WI38 (cell line): ENCODE results near the gene SLX9.

Experiments
- H3K4me3 ChIP-seq: 2 replicates; pipeline ENCODE4 v1.5.1; 2011; ENCODE audit warnings: low read depth, mild to moderate bottlenecking, control low read depth, low read length
- TF ChIP-seq, protein P1 (sequence below): IDR thresholded peaks from 2 replicates; pipeline ENCODE4 v1.5.1; 2012; ENCODE audit warnings: low read depth, mild to moderate bottlenecking, control low read depth, low read length

Gene SLX9

GRCh38 chr21:44948426-44949120 is 8.7 kb downstream of the SLX9 start:
- TF ChIP-seq, protein P1, sequence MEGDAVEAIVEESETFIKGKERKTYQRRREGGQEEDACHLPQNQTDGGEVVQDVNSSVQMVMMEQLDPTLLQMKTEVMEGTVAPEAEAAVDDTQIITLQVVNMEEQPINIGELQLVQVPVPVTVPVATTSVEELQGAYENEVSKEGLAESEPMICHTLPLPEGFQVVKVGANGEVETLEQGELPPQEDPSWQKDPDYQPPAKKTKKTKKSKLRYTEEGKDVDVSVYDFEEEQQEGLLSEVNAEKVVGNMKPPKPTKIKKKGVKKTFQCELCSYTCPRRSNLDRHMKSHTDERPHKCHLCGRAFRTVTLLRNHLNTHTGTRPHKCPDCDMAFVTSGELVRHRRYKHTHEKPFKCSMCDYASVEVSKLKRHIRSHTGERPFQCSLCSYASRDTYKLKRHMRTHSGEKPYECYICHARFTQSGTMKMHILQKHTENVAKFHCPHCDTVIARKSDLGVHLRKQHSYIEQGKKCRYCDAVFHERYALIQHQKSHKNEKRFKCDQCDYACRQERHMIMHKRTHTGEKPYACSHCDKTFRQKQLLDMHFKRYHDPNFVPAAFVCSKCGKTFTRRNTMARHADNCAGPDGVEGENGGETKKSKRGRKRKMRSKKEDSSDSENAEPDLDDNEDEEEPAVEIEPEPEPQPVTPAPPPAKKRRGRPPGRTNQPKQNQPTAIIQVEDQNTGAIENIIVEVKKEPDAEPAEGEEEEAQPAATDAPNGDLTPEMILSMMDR, result no peak
- no peak overlapping the region for H3K4me3 ChIP-seq

- H3K4me3 ChIP-seq, result no peak overlapping the region
These were observed 9.4 kb downstream of the SLX9 start for GRCh38 chr21:44949161-44949778.

DNA sequence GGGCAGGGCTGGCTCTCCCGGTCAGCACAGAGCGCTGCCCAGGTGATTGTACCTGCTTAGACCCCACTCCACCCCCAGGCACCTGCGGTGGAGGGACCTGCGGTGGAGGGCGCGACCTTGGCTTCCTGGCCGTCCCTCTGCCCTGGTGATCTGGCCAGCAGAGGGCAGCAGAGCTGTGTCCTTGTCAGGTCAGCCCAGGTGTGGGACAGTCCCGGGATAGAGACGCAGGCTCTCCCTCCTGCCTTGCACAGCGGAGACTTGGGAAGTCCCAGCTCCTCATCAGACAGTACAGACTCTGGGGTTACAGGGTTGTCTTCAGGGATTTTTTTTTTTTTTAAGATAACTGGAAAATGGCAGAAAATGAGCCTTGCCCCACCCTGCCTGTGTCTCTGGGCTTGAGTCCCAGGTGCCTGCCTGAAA is 10.0 kb downstream of the SLX9 start:
- TF ChIP-seq, protein P1, result peak; percentile 79
- H3K4me3 ChIP-seq, result no peak overlapping the region

More at GRCh38 chr21:44949161-44949778, 9.4 kb downstream of the SLX9 start:
- TF ChIP-seq, protein P1, result no peak

- no peak overlapping the region for H3K4me3 ChIP-seq
- TF ChIP-seq, protein P1, result no peak
These were observed 10.5 kb downstream of the SLX9 start for GRCh38 chr21:44950351-44950750.

DNA sequence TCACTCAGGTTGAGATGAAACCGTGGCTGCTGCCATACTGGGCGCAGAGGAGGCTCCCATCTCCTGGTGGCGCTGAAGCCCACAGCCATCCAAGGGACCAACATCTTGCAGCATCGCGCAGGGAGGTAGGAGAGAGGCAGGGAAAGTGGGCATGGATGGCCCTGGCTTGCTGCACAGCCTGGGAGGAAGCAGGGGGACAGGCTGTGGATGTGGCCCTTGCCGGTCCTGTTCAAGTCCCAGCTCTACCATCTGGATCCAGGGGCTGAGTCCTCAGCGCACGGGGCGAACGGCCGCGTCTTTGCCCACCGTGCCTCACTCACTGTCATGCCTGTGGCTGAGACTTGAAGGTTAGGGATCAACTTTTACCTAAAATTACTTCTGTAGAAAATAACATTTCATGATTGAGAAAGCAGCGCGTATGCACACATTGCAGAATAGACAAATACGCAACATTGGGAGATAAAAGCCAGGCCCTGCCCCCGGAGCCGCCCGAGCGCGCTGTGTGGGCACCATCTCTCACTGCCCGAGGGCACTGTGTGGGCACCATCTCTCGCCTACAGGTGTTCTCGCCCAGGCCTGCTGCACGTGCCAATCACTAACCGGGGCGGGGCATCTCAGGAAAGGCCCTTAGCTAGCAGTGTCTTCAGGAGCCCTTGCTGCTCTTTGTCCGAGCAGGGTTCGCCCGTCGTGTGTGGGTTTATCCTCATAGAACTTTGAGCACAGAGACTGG is 11.5 kb downstream of the SLX9 start:
- no peak overlapping the region for H3K4me3 ChIP-seq
- TF ChIP-seq, protein P1, result no peak

GRCh38 chr21:44952116-44952928 is 12.5 kb downstream of the SLX9 start:
- TF ChIP-seq, protein P1, result no peak
- H3K4me3 ChIP-seq, result no peak overlapping the region
